Fibroblast of lung (primary cell): ENCODE data around the gene SFSWAP. TPM values are rescaled to one million over a fixed set of nuclear protein-coding genes. Genes with fewer than 3 reads are reported as not detected.
"Not testable (repeated sequence)": the region's sequence is repeated elsewhere in the genome, so short reads cannot be mapped to it uniquely, and the experiment has no call there.

Experiments
- DNase-seq, 2 donors: peaks; one replicate each; pipeline versions ENCODE4 v3.0.0 to v3.0.0-alpha.2; 2010; ENCODE audit warnings: low read depth in 2 of 2
- H2AFZ ChIP-seq: 2 replicates; pipeline ENCODE4 v1.5.1; 2012; ENCODE audit warnings: low read length, control low read depth, inconsistent platforms
- H3K27ac ChIP-seq: 2 replicates; pipeline ENCODE4 v1.5.1; 2011; ENCODE audit warnings: low read length, control low read depth; ENCODE audit not compliant: insufficient read depth
- H3K27me3 ChIP-seq: 2 replicates; pipeline ENCODE4 v1.5.1; 2011; ENCODE audit warnings: mild to moderate bottlenecking, low read length; ENCODE audit not compliant: control insufficient read depth, insufficient read depth
- H3K36me3 ChIP-seq: 2 replicates; pipeline ENCODE4 v1.5.1; 2011; ENCODE audit warnings: low read length; ENCODE audit not compliant: control insufficient read depth, insufficient read depth
- H3K4me1 ChIP-seq: 2 replicates; pipeline ENCODE4 v1.5.1; 2011; ENCODE audit warnings: low read length; ENCODE audit not compliant: control insufficient read depth, insufficient read depth; ENCODE audit errors: extremely low read depth
- H3K4me2 ChIP-seq: 2 replicates; pipeline ENCODE4 v1.5.1; 2011; ENCODE audit warnings: low read length, control low read depth; ENCODE audit not compliant: insufficient read depth; ENCODE audit errors: extremely low read depth
- H3K4me3 ChIP-seq, 4 experiments: fragments of 200-600 bp in 1 of 4; sonication (generic) in 1 of 4; replicated peaks in 1 of 4; 2 replicates each; pipeline ENCODE4 v1.5.1; 2011 to 2016; ENCODE audit warnings: low read length in 4 of 4, low read depth in 3 of 4, mild to moderate bottlenecking in 3 of 4, control low read depth in 2 of 4, inconsistent platforms in 1 of 4, mixed read lengths in 1 of 4; ENCODE audit not compliant: insufficient read depth in 1 of 4; ENCODE audit errors: control extremely low read depth in 1 of 4
- H3K79me2 ChIP-seq: 2 replicates; pipeline ENCODE4 v1.5.1; 2012; ENCODE audit warnings: mild to moderate bottlenecking, low read length, inconsistent platforms; ENCODE audit not compliant: control insufficient read depth, insufficient read depth
- H3K9ac ChIP-seq: 2 replicates; pipeline ENCODE4 v1.5.1; 2011; ENCODE audit warnings: mild to moderate bottlenecking, low read length, control low read depth; ENCODE audit not compliant: insufficient read depth
- H3K9me3 ChIP-seq: 2 replicates; pipeline ENCODE4 v1.5.1; 2012; ENCODE audit warnings: low read depth, low read length; ENCODE audit not compliant: control insufficient read depth, insufficient read depth
- H4K20me1 ChIP-seq: 2 replicates; pipeline ENCODE4 v1.5.1; 2011; ENCODE audit warnings: low read length; ENCODE audit not compliant: control insufficient read depth, insufficient read depth; ENCODE audit errors: extremely low read depth
- EZH2 ChIP-seq: IDR thresholded peaks from 2 replicates; pipeline ENCODE4 v1.5.1; 2012; ENCODE audit warnings: low read length, control low read depth, mild to moderate bottlenecking; ENCODE audit errors: missing control alignments
- polyA plus RNA-seq, 2 donors: library from polyadenylated mRNA; depleted of rRNA in 1 of 2; stranded (reverse) in 1 of 2; unstranded in 1 of 2; fragments of >200 nt; gene quantifications; 2 replicates each; pipeline ENCODE4 v1.2.1, GENCODE V29; 2011 to 2012; ENCODE audit warnings: missing spikeins in 1 of 2
- total RNA-seq: library from RNA; depleted of rRNA; stranded (reverse); fragments of >200 nt; gene quantifications from 2 replicates; pipeline ENCODE4 v1.2.1, GENCODE V29; 2014
- TF ChIP-seq, protein P1 (sequence below), 2 donors: IDR thresholded peaks in 1 of 2; conservative IDR thresholded peaks in 1 of 2; 1 replicate in 1 of 2; 2 replicates in 1 of 2; pipeline ENCODE4 v1.5.1; 2011 to 2012; ENCODE audit warnings: low read length in 2 of 2, control low read depth in 1 of 2, inconsistent platforms in 1 of 2, low read depth in 1 of 2, mild to moderate bottlenecking in 1 of 2

The SFSWAP gene
- total and polyA plus RNA-seq, 2 donors (not counting 1 experiment from before 2014, with no cell fraction given): 9.9 to 23.3 TPM

DNA sequence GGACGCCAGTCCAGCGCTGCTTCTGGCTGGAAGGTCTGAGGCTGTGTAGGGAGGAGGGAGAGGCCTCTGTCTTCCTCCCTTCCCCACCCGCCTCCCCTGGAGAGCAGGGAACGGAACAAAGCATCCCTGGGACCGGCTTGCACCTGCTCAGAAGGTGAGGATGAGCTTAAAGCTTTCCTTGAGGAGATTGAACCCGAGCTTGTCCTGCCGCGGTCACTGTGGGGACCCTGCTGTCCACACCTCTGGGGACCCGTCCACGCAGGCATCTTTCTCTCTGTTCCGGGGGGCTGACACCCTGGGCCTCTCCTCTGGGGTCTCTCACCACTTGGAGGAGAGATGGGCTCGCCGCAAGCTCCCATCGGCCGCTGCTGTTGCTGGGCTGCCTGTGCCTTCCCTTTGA lies 33.2 kb upstream of the SFSWAP start:
- no peak for DNase-seq

GRCh38 chr12:131678389-131679181 lies 32.3 kb upstream of the SFSWAP start:
- not testable (repeated sequence) for H3K79me2 ChIP-seq, H3K27me3 ChIP-seq, H3K36me3 ChIP-seq, H3K4me2 ChIP-seq, H3K4me3 ChIP-seq, H2AFZ ChIP-seq, H3K9ac ChIP-seq, DNase-seq, H3K9me3 ChIP-seq, H4K20me1 ChIP-seq, H3K4me1 ChIP-seq, H3K27ac ChIP-seq

More for the DNA sequence above, 33.2 kb upstream of the SFSWAP start:
- Histone ChIP-seq H2AFZ (no peak overlapping the region), H3K4me1 (no peaks in the 10 kb centered on the region), H3K27me3 (no peaks in the 10 kb centered on the region), H4K20me1 (no peaks in the 10 kb centered on the region), H3K4me2 (no peak overlapping the region), H3K9me3 (no peaks in the 10 kb centered on the region), H3K4me3 (no peak overlapping the region), H3K36me3 (no peaks in the 10 kb centered on the region), H3K79me2 (no peaks in the 10 kb centered on the region), H3K27ac (no peak overlapping the region), H3K9ac (no peak overlapping the region)
- TF ChIP-seq, protein P1, sequence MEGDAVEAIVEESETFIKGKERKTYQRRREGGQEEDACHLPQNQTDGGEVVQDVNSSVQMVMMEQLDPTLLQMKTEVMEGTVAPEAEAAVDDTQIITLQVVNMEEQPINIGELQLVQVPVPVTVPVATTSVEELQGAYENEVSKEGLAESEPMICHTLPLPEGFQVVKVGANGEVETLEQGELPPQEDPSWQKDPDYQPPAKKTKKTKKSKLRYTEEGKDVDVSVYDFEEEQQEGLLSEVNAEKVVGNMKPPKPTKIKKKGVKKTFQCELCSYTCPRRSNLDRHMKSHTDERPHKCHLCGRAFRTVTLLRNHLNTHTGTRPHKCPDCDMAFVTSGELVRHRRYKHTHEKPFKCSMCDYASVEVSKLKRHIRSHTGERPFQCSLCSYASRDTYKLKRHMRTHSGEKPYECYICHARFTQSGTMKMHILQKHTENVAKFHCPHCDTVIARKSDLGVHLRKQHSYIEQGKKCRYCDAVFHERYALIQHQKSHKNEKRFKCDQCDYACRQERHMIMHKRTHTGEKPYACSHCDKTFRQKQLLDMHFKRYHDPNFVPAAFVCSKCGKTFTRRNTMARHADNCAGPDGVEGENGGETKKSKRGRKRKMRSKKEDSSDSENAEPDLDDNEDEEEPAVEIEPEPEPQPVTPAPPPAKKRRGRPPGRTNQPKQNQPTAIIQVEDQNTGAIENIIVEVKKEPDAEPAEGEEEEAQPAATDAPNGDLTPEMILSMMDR (conservative IDR thresholded peaks at IDR 0.05 in 1 of 2, IDR thresholded peaks at IDR 0.05 in 1 of 2; ENCODE audit: low read depth in 1 of 2, low read length in 2 of 2): no peak
- no peak for TF ChIP-seq EZH2

DNA sequence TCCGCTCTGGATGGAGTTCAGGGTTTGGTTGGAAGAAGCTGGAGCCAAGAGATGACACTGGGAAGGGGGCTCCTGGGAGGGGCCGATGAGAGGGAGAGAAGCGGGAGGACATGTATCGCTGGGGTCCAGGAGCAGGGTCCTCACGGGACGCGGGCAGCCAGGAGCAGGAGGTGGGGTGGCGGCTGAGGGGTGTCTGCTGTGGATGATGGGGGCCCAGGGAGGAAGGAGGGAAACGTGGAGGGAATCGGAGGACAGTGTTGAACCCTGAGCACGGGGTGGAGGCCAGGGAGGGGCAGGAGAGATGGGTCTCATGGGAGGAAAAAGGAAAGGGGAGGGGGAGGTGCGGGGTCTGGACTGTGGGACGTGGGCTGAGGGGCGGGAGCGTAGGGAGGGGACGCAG lies 31.7 kb upstream of the SFSWAP start:
- not testable (repeated sequence) for H3K9me3 ChIP-seq

DNA sequence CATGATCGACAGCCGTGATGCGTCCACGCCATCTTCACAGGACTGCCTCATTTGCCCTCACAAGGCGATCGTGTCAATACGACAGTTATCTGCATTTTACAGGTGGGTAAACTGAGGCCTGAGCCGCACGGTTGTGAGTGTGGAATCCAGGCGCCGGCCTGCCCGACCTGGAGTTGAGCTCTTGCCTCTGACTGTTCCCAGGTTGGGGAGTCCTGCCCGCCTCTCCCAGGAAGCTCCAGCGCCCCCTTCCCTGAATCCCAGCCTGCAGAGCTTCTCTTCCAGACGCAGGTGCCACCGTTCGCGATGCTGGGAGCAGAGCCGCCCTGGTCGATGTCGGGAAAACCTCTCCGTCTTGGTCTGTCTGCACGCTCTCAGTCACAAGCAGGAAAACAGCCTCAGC lies 31.1 kb upstream of the SFSWAP start:
- H3K9ac ChIP-seq, H3K9me3 ChIP-seq: not testable (repeated sequence)

More for the DNA sequence above, 31.7 kb upstream of the SFSWAP start:
- not testable (repeated sequence) for H3K27me3 ChIP-seq, H3K79me2 ChIP-seq, H4K20me1 ChIP-seq, H3K4me2 ChIP-seq, H3K4me3 ChIP-seq, H2AFZ ChIP-seq, H3K36me3 ChIP-seq, DNase-seq, H3K4me1 ChIP-seq, H3K9ac ChIP-seq, H3K27ac ChIP-seq

GRCh38 chr12:131680392-131681256 lies 30.3 kb upstream of the SFSWAP start:
- not testable (repeated sequence) for H4K20me1 ChIP-seq, H3K9ac ChIP-seq, H3K27ac ChIP-seq, H3K4me1 ChIP-seq, H2AFZ ChIP-seq, H3K27me3 ChIP-seq, H3K4me2 ChIP-seq, H3K79me2 ChIP-seq, H3K36me3 ChIP-seq, H3K9me3 ChIP-seq, DNase-seq, H3K4me3 ChIP-seq

More for the DNA sequence above, 31.1 kb upstream of the SFSWAP start:
- not testable (repeated sequence) for H3K4me3 ChIP-seq, H3K27me3 ChIP-seq, H4K20me1 ChIP-seq, H3K4me1 ChIP-seq, H2AFZ ChIP-seq, H3K4me2 ChIP-seq, DNase-seq, H3K27ac ChIP-seq, H3K36me3 ChIP-seq, H3K79me2 ChIP-seq
